SIG-M5 treated with dmso at 0.1 percent for 504 hours (cell line): Measurements from ENCODE around the gene GLDC.
"Not testable (repeated sequence)": the region's sequence is repeated elsewhere in the genome, so short reads cannot be mapped to it uniquely, and the experiment has no call there.

Source experiments
- DNase-seq: peaks from one replicate; lab custom pipeline; 2025; ENCODE audit not compliant: unreplicated experiment; lab: John Stamatoyannopoulos, UW

Gene GLDC

DNA sequence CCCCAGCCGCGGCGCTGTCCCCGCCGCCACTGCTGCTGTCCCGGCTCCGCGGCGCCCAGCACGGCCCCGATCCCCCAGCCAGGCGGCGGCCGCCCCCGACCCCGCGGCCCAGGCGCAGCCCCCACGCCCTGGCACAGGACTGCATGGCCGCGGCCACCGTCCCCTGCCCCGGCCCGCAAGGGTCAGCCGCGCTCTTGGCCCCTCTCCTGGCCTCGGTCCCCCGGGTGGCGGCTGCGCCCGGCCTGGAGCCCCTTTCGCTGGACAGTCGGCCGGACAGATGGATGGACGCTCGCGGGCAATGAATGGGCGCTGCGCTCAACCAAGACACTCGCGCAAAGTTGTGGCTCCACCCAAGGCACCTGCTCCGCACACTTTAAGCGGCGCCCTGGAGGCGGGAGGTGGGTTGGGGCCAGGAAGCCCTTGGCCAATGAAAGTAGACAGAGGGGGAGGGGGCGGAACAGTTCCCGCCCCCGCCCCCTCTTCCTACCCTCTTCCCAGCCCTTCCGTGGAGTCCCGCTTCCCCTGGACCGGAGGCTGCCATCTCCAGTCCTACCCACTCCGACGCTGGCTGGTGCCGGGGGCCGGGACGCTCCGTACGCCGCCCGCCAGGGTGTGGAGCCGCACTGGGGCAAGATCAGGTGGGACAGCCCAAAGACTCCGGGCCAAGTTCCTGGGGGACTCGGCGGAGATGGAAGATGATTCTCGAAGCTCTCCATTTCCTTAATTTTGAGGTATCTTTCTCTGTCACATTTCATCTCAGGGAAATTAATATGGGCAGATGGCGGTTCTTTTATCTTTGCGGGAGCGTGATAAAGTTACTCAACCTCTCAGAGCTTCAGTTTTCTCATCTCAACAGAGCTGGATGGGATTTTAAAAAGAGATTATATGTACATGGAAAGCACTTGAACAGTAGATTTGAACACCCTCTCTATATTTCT, at the start of gene GLDC:
Gene GLDC, minus strand, starts transcription at position 375 of the 938 bp plus-strand sequence. Its CDS starts 230 bp downstream, at position 145.
- peak; percentile 30 for DNase-seq

DNA sequence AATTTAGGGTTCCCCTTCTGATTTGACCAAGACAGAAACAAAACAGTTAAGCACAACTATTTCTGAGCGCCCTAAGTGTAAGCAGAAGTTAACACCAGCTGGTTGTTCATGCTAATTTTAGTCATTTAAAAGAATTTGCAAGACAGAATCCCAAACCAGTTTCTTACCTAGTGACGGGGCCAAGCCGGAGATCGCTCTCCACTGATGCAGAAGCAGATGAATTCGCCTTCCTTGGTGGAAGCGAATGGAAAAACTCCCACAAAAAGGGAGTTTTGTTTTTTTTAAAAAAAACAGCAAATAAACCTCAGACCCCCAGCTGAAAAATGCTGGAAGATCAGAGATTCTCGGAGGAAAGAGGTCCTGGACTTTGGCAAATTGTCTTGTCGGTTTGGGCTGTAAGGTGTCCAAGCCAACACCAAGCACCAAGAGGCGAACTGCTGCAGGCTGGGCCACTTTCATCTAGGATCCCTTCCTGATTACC, 47.4 kb upstream of the GLDC start:
- DNase-seq, result no peak

DNA sequence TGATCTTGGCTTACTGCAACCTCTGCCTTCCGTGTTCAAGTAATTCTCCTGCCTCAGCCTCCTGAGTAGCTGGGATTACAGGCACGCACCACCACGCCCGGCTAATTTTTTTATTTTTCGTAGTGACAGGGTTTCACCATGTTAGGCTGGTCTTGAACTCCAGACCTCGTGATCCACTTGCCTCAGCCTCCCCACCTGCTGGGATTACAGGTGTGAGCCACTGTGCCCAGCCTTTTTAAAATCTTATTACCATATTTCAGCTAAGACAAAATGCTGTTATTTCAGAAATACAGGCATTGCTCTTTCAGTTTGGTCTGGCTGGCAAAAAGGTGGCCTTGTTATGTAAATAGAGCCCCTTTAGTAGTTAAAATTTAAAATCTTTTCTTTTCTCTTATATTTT, 46.9 kb upstream of the GLDC start:
- no peak for DNase-seq

- not testable (repeated sequence) for DNase-seq
Observed at GRCh38 chr9:6690675-6691070, 45.1 kb upstream of the GLDC start.

- DNase-seq, result no peak
Observed at GRCh38 chr9:6689893-6690674, 44.6 kb upstream of the GLDC start.

DNA sequence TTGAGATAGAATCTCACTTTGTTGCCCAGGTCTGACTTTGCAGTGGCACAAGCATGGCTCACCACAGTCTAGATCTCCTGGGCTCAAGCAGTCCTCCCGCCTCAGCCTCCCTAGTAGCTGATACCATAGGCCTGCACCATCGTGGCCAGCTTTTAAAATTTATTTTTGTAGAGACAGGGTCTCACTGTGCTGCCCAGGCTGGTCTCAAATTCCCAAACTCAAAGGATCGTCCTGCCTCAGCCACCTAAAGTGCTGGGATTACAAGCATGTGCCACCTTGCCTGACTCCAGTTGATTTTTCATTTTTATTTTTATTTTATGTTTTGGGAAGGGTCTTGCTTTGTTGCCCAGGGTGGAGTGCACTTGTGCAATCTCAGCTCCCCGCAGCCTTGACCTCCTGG, 41.7 kb upstream of the GLDC start:
- no peak for DNase-seq

DNA sequence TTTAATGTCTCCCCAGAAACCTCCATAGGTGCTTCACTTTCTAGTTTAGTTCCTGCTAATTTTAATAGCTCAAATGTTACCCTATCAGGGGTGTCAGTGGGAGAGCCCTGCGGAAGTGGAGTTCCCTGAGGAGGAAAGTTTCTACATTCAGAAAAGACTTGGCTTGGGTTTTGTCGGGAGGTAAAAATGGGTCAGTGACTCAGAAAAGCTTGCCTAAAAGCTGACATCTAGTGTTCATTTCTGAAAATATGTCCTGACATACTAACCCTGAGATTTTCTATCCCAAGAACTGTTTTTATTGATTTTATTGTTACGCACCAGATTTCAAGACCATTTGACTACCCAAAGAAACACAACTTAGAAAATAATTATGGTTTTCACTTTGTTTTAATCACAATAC, 40.9 kb upstream of the GLDC start:
- DNase-seq, result peak; percentile 38

- DNase-seq, result no peak
Observed at GRCh38 chr9:6681957-6682501, 36.5 kb upstream of the GLDC start.

GRCh38 chr9:6681147-6681956, 35.8 kb upstream of the GLDC start:
- peak; percentile 93 for DNase-seq

GRCh38 chr9:6680797-6681146, 35.2 kb upstream of the GLDC start:
- peak; percentile 57 for DNase-seq

DNA sequence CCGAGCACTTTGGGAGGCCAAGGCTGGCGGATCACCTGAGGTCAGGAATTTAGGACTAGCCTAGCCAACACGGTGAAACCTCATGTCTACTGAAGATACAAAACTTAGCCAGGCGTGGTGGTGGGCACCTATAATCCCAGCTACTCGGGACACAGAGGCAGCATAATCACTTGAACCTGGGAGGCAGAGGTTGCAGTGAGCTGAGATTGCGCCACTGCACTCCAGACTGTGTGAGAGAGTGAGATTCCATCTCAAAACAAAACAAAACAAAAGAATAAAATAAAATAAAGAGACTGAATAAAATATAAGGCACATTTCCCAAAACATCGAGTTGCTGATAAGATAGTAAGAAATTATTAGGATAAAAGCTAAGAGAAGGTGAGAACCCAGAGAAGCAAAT, 32.3 kb upstream of the GLDC start:
- DNase-seq, result no peak

GRCh38 chr9:6676254-6676921, 30.9 kb upstream of the GLDC start:
- no peak for DNase-seq

GRCh38 chr9:6675268-6675667, 29.7 kb upstream of the GLDC start:
- DNase-seq, result no peak

- no peak for DNase-seq
Observed at GRCh38 chr9:6673326-6674025, 27.9 kb upstream of the GLDC start.

- no peak for DNase-seq
Observed at GRCh38 chr9:6672118-6672517, 26.6 kb upstream of the GLDC start.

- no peak for DNase-seq
Observed at GRCh38 chr9:6671416-6671815, 25.9 kb upstream of the GLDC start.

- DNase-seq, result no peak
Observed at GRCh38 chr9:6669881-6670280, 24.4 kb upstream of the GLDC start.

- DNase-seq, result no peak
Observed at GRCh38 chr9:6667633-6668280, 22.2 kb upstream of the GLDC start.

GRCh38 chr9:6667080-6667479, 21.6 kb upstream of the GLDC start:
- DNase-seq, result no peak
